Thyroid gland (tissue), 4 donors: ENCODE measurements around the gene B4GALT6.

ENCODE experiments used
- CTCF ChIP-seq, 6 experiments: fragments of 200-600 bp in 3 of 6; fragments of 450-650 bp in 3 of 6; sonication (generic) in 3 of 6; IDR thresholded peaks; one replicate each; pipeline ENCODE4 v1.5.1; 2016 to 2019; ENCODE audit warnings: antibody characterized with exemption in 6 of 6, mild to moderate bottlenecking in 2 of 6, inconsistent platforms in 1 of 6, moderate library complexity in 1 of 6
- POLR2A ChIP-seq, 2 donors: fragments of 450-650 bp; IDR thresholded peaks; one replicate each; pipeline ENCODE4 v1.6.1; 2017; ENCODE audit warnings: antibody characterized with exemption in 2 of 2, mild to moderate bottlenecking in 2 of 2, moderate library complexity in 1 of 2

- TF ChIP-seq POLR2A (IDR thresholded peaks at IDR 0.05) (no peak), CTCF (IDR thresholded peaks at IDR 0.05) (no peak)
These were observed 73.8 kb downstream of the B4GALT6 start for GRCh38 chr18:31610286-31611205.
